K562 (cell line): ENCODE data around the gene SHISA8. TPM values are rescaled to one million over a fixed set of nuclear protein-coding genes. Genes with fewer than 3 reads are reported as not detected.
A peak's percentile ranks its signal among the peaks of the same experiment; 100 is the strongest.

Experiments used
- CAMTA2 ChIP-seq: fragments of 250-450 bp; sonication (Bioruptor Pico); conservative IDR thresholded peaks from 2 replicates; pipeline ENCODE4 v1.5.1; 2022
- CCNT2 ChIP-seq: IDR thresholded peaks from 2 replicates; pipeline ENCODE4 v1.6.1; 2011; ENCODE audit warnings: borderline replicate concordance, low read depth, mild to moderate bottlenecking, moderate library complexity, mixed read lengths, low read length; ENCODE audit not compliant: insufficient read length; ENCODE audit errors: extremely low read depth
- CTCFL ChIP-seq: IDR thresholded peaks from 2 replicates; pipeline ENCODE4 v1.6.1; 2011; ENCODE audit warnings: borderline replicate concordance, low read depth, mild to moderate bottlenecking, moderate library complexity, low read length; ENCODE audit not compliant: insufficient read depth, poor library complexity, severe bottlenecking
- ETS2 ChIP-seq: IDR thresholded peaks from 2 replicates; pipeline ENCODE4 v1.6.1; 2016; ENCODE audit warnings: borderline replicate concordance, missing genetic modification characterization, mild to moderate bottlenecking, moderate library complexity, missing compliant biosample characterization; ENCODE audit not compliant: poor library complexity, severe bottlenecking
- MECOM ChIP-seq: fragments of 250-450 bp; sonication (Bioruptor Pico); IDR thresholded peaks from 2 replicates; pipeline ENCODE4 v1.8.0; 2022; ENCODE audit warnings: inconsistent platforms
- MTA3 ChIP-seq: fragments of 450-650 bp; formaldehyde crosslinking; IDR thresholded peaks from 2 replicates; pipeline ENCODE4 v1.6.1; 2017; ENCODE audit warnings: mild to moderate bottlenecking, borderline replicate concordance
- SMARCA4 ChIP-seq: fragments of 450-650 bp; IDR thresholded peaks from 2 replicates; pipeline ENCODE4 v1.6.1; 2016
- SMC3 ChIP-seq: conservative IDR thresholded peaks from 2 replicates; pipeline ENCODE4 v1.6.1; 2011; ENCODE audit warnings: low read depth, low read length, improper control_type of control experiment; ENCODE audit not compliant: insufficient read depth
- SNAPC5 ChIP-seq: fragments of 250-450 bp; sonication (Bioruptor Pico); IDR thresholded peaks from 2 replicates; pipeline ENCODE4 v1.8.0; 2021; ENCODE audit warnings: moderate library complexity, mild to moderate bottlenecking, inconsistent platforms
- VEZF1 ChIP-seq: fragments of 200-800 bp; sonication (Bioruptor generic); IDR thresholded peaks from 2 replicates; pipeline ENCODE4 v1.6.1; 2017; ENCODE audit warnings: missing genetic modification characterization, missing compliant biosample characterization
- ZBTB2 ChIP-seq: fragments of 450-650 bp; IDR thresholded peaks from 2 replicates; pipeline ENCODE4 v1.6.1; 2016; ENCODE audit warnings: antibody characterized with exemption
- ZKSCAN1 ChIP-seq: fragments of 150-350 bp; IDR thresholded peaks from 2 replicates; pipeline ENCODE4 v1.6.1; 2016; ENCODE audit warnings: low read depth, low read length
- ZNF146 ChIP-seq: IDR thresholded peaks from one replicate; pipeline ENCODE4 v1.6.1; 2018; ENCODE audit warnings: missing compliant biosample characterization; ENCODE audit not compliant: unreplicated experiment
- ZNF395 ChIP-seq: fragments of 200-800 bp; sonication (Bioruptor generic); IDR thresholded peaks from 2 replicates; pipeline ENCODE4 v1.6.1; 2017; ENCODE audit warnings: missing genetic modification characterization, missing compliant biosample characterization
- ZNF639 ChIP-seq, 2 experiments: fragments of 200-800 bp in 1 of 2; sonication (Bioruptor generic) in 1 of 2; sonication (generic) in 1 of 2; formaldehyde crosslinking in 1 of 2; IDR thresholded peaks in 1 of 2; conservative IDR thresholded peaks in 1 of 2; 2 replicates each; pipeline versions ENCODE4 v1.5.0 to v1.6.1; 2016 to 2020; ENCODE audit warnings: missing compliant biosample characterization in 1 of 2, missing genetic modification characterization in 1 of 2, missing genetic modification reagents in 1 of 2
- polyA plus RNA-seq, 8 experiments: library from polyadenylated mRNA; depleted of rRNA in 4 of 8; stranded (reverse) in 5 of 8; unstranded in 3 of 8; fragments of >200 nt; fragmentation: Nextera tagmentation in 2 of 8; fragmentation: Illumina TruSeq in 1 of 8; extraction: Ambion mirVana in 2 of 8; extraction: Trizol in 1 of 8; gene quantifications; 2 replicates each; pipeline versions ENCODE4 v1.2.1 to v1.2.3, GENCODE V29; 2011 to 2014; ENCODE audit warnings: inconsistent platforms in 1 of 8, missing spikeins in 1 of 8
- total RNA-seq, 7 experiments: library from RNA; depleted of rRNA in 6 of 7; stranded (reverse); fragments of >200 nt in 6 of 7; fragmentation: Illumina TruSeq in 2 of 7; extraction: Trizol in 2 of 7; gene quantifications; 2 replicates each; pipeline versions ENCODE4 v1.2.1 to v1.2.3, GENCODE V29; 2011 to 2021; ENCODE audit warnings: low replicate concordance in 1 of 7

The SHISA8 gene
- total and polyA plus RNA-seq, 9 of the 15 experiments (the other 6 are each of a cell fraction or from before 2014, with no cell fraction given): 0.07 to 3.3 (median 1.1) TPM; not detected in 4

GRCh38 chr22:41925783-41926460, 11.0 kb upstream of the SHISA8 start (continued):
- TF ChIP-seq ZBTB2 (no peak), CAMTA2 (CRISPR knock-in tag) (no peak), SMARCA4 (0 out of 2 replicates have a peak, but pooled peaks have one; percentile 30), ETS2 (tag) (no peak), VEZF1 (peak; percentile 81), MTA3 (peak; percentile 37; the same call in 1 of the 2 replicates), CTCFL (peak; percentile 69), SNAPC5 (CRISPR knock-in tag) (no peak), SMC3 (peak; percentile 15; the same call in 1 of the 2 replicates), ZNF146 (CRISPR knock-in tag) (no peak), ZNF639 (CRISPR knock-in tag; conservative IDR thresholded peaks at IDR 0.05 in 1 of 2, IDR thresholded peaks at IDR 0.05 in 1 of 2) (no peak), ZNF395 (CRISPR knock-in tag) (no peak), MECOM (no peak), CCNT2 (peak; percentile 27), ZKSCAN1 (0 out of 2 replicates have a peak, but pooled peaks have one; percentile 30)
